Frontal cortex (tissue), 4 donors: ENCODE data around the gene ZBTB7C. TPM values are rescaled to one million over a fixed set of nuclear protein-coding genes. Genes with fewer than 3 reads are reported as not detected.

Experiments used
- DNase-seq, 2 donors: peaks; one replicate each; pipeline ENCODE4 v3.0.0; 2012; ENCODE audit warnings: low spot score in 2 of 2
- FAIRE-seq: peaks from 2 replicates; lab custom pipeline; 2012; peaks lifted over from hg19 to GRCh38; lab: Jason Lieb, UNC
- total RNA-seq: library from RNA; depleted of rRNA; stranded (reverse); fragments of >200 nt; gene quantifications from one replicate; pipeline ENCODE4 v1.2.3, GENCODE V29; 2014
- donor health status: control.
- donor health status: control.
- donor health status: control.

The ZBTB7C gene
- total RNA-seq, 1 donor from 2014 or later = 1.6 TPM

DNA sequence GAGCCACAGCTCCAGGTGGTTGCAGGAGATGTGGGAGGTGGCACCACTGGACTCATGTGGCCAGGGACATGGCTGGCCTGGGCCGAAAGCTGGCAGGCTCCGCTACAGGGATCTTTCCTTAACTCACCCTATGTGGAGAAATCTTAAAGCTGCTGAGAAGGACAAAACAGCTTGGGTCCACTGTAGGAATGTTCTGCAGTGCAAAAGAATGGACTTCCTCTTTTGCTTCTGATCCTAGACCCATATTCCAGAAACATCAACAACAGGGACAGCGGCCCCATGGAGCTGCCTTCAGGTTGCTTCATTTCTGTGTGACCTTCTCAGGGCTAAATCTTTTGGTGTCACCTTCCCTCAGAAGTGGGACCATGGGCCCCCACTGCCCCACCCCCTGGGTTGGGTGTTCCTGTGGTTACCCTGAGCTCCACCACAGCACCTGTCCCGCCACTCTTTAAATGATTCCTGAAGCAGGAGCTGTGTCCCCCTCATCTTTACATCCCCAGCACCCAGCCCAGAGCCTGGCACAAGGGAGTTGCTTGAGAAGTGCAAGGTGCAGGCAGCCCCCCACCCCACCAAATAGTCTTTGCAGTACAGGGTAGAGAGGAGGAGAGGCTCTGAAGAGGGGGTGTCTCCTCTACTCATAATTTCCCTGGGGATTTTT lies 205.8 kb downstream of the ZBTB7C start:
- no peak for DNase-seq
- no peak for FAIRE-seq

DNA sequence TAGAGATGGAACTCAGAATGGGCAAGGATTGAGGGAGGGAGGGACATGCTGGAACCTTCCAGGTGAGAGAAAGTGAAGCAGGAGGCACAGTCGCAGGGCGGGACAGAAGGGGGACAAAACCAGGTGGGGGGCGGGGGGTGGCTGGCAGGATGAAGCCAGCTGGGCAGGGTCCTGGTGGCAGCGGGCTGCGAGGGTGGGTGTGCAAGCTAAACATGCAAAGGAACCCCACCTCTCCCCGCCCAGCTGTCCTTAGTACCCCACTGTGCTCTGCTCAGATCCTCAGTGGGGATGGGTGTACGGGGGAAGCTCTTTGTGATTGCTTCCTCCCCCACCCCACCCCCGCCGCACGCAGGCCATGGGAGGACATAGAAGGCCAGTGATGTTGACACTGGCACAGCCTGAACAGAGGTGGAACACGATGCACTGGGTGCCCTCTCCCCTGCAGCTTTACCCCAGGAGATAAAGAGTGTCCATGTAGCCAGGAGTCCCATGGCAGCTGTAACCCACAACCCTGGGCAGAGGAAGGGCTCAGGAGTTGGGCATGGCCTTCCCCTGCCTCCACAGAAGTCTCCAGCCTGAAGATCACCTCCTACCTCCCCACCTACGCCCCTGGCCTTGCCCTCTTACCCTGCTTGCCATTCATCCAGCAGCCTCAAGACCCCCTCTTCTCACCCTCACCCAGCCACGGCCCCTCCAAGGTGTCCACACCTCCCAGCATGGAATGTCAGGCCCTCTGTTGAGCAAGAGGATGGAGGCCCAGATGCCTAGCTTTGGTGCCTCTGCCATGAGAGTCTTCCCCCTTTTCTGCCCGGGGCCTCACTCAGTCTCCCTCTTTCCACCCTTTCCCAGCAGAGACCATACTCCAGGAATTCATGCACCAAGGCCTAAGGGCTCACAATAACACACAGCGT lies 206.6 kb downstream of the ZBTB7C start:
- FAIRE-seq (no peak), DNase-seq (no peak)

DNA sequence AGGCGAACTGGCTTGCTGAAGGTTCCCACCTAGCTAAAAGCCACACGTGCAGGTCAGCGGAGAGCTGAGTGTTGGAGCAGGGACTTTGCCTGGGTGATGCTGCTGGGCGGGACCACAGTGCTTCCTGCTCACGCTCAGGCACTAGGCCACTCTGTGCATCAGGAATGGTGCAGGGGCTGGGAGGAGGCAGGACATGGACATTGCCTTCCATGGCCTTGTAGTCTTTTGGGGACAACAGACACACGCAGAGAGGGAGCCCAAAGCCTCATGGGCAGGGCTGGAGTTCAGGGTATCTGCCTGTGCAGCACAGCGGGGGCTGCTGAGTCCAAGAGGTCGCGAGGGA lies 207.2 kb downstream of the ZBTB7C start:
- FAIRE-seq (no peak), DNase-seq (no peak)

DNA sequence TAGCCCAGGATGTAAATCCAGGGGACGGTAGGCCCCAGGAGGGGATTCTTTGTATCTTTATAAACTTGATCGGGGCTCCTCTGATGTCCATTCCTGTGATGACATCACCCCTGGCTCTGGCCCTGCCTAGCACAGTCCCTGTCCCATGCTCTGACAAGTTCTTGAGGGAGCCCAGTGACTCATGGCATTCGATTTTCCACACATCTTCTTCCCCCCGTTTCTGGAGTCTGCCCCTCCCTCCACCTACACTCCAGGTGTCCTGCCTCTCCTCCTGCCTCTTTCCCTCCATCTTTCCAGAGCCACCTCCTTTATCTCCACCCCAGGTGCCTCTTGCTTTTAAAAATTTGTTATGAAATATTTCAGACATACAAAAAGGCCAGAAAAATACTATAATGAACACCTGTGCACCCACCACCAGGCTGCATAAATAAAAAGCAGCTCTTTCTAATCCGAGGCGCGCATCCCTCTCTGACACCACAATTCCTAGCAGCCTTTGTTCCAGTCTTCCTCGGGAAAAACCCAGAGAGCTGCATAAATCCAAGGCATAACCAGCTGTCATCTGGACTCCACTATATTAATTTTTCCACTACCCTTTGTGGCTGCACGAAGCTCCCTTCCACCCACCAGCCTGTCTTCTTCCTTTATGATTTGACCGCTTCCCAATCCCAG lies 207.7 kb downstream of the ZBTB7C start:
- no peak for FAIRE-seq
- no peak for DNase-seq

DNA sequence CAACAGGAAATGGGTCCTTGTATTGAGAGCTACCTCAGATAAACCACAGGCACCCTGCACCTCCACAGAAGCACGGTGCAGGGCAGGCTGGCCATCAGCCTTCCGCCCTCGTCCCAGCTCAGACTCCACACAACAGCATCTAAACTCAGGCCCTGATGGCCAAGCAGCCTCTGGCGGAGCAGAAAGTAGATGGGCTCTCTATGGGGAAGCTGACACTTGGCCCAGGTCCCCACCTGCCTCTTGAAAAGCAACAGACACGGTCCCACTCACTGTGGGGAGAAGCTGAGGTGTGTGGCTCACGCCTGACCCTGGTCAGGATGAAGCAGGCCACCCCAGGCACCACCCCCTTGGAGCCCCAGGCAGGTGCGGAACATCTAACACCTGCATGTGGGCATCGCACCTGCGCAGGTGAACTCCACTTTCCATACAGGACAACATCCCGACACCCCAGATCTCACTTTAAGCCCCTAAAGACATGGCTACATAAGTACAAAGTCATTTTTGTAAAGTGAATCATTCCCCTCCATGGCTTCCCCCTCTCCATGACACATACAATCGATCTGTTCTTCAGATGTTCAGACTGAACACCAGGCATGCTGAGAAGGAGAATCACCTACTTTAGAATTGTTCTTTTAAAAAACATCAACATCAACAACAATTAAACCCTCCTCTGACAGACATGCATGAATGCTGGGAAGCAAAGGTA lies 208.4 kb downstream of the ZBTB7C start:
- no peak for FAIRE-seq
- DNase-seq = no peak

DNA sequence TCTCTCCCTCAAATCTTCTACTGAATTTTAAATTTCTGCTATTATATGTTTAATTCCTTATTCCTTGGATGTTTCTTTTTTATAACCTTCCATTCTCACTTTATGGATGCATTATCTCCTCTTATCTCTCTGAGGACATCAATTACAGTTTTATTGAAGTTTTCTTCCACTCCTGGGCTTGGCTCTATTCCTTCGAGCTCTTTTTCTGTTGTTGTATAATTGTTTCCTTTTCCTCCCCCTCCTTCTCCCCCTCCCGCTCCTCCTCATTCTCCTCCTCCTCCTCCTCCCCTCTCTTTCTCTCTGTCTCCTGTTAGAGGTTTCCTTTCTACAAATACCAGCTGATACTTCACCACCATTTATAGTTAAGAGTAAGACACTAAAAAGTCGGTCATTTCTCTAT lies 209.8 kb downstream of the ZBTB7C start:
- no peak for FAIRE-seq
- no peak for DNase-seq

DNA sequence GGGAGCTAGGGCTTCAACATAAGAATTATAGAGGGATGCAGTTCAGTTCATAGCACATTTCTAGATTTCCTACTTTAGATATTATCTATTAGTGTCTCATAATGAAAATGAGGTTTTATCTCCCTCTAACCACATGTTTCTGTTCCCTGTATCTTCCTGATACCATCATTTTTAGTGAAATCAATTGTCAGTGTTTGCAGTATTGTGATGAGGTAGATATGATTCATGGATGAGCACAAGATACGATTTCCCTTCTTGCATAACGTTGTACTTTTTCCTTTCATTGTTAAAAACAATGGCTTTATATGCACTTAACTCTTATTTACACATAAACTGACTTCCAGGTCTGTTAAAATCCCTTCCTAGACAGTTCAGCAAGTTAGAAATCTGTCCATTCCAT lies 211.4 kb downstream of the ZBTB7C start:
- FAIRE-seq = no peak

DNA sequence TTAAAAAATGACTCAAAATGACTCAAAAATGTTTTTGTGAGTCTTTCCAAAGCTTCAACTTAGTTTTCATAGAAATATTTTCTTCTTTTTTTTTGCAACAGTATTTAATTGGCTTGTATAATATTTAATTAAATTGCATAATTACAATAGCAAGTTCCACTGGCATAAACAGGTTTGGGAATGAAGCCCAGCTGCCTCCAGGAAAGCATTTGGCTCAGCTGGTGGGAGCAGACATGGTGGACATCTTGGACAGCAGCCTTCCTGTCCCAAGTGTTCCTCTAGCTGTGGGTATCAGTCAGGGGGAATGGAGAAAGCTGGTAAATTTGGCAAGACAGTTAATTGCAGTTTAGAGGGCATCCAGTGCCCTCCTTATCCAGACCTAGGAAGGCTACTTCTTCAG lies 213.4 kb downstream of the ZBTB7C start:
- FAIRE-seq (no peak), DNase-seq (no peak)

More for the DNA sequence above, 211.4 kb downstream of the ZBTB7C start:
- no peak for DNase-seq

DNA sequence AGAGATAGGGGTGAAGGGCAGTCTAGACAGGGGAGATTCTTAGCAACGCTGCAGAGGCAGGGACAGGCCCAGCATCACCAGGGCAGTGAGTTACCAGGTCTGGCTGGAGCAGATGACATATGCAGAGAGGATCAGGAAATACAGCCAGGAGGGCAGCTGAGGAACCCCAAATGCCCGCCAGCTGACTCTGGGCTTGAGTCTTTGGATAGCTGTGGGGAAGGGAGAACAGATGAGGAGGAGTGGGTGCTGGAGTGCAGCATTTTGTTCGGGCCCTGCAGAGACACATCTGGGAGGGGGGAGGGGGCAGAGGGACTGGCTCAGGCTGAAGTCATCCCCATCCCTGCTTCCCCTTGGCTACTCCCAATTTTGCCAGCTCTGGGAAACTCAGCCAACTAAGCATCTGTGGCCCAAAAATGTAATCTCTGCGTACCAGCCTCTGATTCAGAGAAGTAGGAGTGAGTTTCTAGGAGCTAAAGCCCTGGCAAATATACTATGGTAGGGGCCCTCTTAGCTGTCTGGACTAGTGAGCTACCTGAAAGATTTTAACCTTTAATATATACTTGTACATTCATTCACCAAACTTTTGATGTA lies 214.5 kb downstream of the ZBTB7C start:
- no peak for FAIRE-seq

DNA sequence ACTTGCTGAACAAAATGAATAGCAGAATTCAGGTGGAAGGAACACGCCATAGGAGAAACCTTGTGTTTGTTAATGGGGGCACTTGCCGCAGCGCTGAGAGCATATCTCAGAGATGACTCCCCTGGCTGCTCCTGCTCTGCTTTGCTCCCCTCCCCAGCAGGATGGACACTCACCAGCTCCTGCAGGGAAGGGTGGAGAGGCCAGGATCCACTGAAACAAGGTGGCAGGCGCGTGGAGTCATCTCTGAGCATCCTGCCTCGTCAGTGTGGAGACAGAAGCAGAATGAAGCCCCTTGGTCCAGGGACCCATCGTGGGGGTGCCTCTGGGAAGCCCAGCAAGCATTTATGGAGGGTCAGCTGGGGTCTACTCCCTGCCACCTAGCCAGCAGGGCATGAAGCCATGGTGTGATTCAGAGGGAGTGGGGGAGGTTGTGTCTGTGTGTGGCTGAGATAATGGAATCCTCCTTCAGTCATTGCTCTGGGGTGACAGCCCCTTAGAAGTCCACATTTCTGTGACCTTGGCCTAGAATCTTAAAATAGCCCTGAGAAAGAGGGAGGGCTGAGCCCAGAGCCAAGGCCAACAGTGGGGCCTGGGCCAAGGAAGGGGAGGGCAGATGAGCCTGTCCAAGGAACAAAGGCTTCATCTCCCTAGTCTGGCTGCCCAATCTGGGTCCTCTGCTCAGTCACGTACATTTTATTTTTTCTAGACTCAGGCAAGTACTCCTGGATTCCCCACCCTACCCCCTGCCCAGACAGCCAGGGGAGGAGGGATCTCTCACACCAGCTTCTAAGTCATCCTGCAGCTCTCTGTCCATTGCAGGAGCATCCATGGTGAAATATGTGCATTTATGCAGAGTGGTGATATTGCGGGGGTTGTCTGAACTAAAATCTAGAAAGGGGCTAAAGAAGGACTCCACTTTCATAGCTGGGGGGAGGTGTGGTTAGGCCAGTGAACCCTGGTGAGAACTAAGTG lies 215.4 kb downstream of the ZBTB7C start:
- no peak for DNase-seq
- FAIRE-seq = no peak

More for the DNA sequence above, 214.5 kb downstream of the ZBTB7C start:
- DNase-seq = no peak

DNA sequence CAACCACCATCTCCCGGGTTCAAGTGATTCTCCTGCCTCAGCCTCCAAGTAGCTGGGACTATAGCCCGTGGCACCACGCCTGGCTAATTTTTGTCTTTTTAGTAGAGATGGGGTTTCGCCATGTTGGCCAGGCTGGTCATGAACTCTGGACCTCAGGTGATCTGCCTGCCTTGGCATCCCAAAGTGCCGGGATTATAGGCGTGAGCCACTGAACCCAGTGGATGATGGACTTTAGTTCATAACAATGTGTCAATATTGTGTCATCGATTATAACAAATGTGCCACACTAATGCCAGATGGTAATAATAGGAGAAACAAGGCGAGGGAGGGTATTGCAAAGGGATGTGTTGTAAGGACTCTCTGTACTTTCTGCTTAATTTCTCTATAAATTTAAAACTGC lies 216.6 kb downstream of the ZBTB7C start:
- DNase-seq = no peak
- FAIRE-seq = no peak

DNA sequence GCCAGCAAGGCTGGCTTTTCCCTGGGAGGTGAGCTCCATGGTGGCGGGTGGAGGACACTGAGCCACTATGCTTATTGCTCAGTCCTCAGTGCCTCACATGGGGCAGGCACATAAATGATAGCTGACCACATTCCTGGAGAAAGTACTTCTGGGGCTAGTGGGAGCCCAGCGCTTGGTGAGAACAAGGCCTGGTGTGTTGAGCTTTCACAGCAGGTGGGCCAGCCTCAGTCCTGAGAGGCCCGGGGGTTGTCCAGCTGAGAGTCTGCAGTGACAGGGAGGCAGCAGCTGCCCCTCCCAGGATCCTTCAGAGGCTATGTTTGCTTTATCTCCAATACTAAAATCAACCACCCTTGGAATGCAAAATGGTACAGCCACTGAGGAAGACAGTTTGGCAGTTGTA lies 217.7 kb downstream of the ZBTB7C start:
- no peak for DNase-seq
- no peak for FAIRE-seq

DNA sequence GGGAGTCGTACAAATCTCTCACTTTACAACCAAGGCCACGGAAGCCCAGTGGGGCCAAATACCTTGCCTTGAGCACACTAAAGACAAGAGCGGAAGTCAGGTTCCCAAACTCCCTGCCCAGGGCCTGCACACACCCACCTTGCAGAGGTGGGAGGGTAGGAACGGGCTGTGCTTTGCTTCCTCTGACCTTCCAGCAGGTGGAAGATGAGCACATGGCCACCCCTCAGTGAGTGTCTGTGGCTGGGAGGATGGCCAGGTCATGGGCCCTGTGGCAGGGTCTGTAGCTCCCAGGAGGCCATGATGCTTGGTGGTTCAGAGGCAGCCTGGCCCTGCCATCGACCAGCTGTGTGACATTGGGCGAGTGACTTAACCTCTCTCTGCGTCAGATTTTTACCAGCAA lies 218.2 kb downstream of the ZBTB7C start:
- FAIRE-seq = no peak
- DNase-seq = no peak

DNA sequence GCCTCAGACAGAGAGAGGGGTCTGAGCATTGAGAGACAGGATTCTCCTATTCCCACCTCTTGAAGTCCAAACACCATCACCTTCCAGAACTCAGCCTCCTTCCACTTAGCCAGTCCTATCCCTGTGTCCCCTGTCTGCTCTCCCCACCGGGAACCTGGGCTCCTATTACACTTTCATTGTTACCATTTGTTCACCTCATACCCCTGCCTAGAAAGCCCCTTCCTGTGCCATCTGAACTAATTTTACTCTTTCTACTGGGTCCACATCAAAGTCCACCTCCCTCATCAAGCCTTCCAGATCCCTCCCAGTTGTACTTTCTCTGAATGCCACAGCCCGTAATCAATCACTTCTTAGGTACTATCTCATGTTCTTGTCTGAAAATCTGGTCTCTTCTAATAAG lies 220.6 kb downstream of the ZBTB7C start:
- DNase-seq = no peak
- no peak for FAIRE-seq

DNA sequence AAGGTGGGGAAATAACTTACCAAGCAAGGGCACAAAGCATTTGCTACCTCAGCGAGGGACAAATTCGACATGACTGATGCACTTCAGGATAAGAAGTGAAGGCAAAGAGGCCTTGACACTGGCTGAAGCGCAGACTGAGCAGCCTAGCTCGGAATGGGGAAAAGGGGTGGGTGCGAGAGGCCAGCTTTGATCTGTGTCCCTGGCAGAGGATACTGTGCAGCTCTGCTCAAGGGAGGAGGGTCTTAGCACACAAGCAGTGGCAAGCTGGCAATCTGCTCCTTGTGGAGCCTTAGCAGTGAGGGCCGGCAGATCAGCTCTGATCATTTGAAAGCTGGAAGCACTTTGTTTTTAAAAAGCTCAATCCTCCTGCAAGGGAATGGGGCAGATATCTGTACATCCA lies 222.3 kb downstream of the ZBTB7C start:
- DNase-seq = no peak
- FAIRE-seq = no peak

DNA sequence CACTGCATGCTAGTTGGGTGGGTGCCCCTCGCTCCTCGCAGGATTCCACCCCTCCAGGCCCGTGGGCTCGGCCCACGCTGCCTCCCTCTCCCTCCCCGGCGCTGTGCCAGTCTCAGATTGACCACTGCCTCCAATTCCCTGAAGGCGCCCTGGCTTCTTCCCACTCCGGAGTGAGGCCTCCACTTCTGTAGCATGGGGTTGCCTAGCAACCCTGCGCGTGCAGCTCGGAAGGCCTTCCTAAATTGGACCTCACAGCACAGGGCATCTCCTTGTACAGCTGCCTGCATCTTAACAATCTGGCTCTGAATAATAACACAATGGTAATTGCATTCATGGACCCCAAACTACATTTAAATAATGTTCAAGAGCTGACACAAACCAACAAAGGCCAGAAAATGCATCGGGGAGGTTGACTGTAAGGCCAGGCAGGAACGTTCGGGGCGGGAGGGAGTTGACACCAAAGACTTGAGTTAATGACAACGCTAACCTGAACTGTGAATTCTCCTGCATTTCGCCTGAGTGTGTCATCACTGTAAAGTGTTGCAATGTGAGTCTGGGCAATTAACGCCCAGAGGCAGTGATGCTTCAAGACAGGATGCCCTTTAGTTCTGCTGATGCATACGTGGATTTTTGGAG lies 222.9 kb downstream of the ZBTB7C start:
- peak in 1 of 2 donors; percentile 53 for DNase-seq

DNA sequence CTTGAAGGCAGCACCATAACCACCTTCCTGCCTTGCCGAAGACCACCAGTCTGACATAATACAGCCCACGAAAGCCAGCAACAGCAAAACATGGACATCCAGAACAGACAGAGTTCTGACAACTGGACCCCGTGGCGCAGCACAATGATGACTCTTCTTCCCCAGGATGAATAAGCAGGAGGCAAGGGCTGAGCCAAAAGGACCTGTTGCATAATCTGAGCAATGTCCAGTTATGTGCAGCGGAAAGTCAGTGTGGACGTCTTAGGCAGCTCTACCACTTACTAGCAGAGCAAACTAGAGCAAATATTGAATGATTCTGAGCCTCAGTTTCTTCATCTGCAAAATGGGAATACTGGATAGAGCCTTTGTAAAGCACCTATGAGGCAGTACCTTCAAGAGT lies 225.1 kb downstream of the ZBTB7C start:
- FAIRE-seq (no peak), DNase-seq (no peak)

More for the DNA sequence above, 222.9 kb downstream of the ZBTB7C start:
- FAIRE-seq = no peak

DNA sequence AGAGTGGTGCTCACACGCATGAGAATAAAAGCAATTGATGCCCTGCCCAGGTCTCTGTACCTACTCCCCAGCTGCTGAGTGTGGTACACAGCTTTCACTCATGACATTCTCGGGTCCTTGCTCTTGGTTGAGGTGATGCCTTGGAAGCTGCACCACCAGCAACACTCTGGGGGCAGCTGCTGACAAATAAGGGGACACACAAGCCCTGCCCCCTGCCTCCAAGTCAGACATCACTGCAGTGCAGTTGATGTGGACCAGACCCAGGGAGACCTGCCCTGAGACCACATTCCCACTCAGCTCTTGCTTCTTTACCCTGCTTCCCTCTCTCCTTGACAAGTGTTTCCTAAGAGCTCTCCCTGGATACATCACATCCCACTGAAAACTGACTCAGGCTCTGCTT lies 225.6 kb downstream of the ZBTB7C start:
- no peak for FAIRE-seq

More for the DNA sequence above, 225.6 kb downstream of the ZBTB7C start:
- no peak for DNase-seq
